Measurements from ENCODE around the gene MGST2. TPM values are rescaled to one million over a fixed set of nuclear protein-coding genes. Genes with fewer than 3 reads are reported as not detected.
"Not testable (repeated sequence)": the region's sequence is repeated elsewhere in the genome, so short reads cannot be mapped to it uniquely, and the experiment has no call there.

MGST2 gene
- total RNA-seq, 1 donor from 2014 or later: 135 TPM

GRCh38 chr4:139669890-139670289, 4.3 kb downstream of the MGST2 start:
- no peak for DNase-seq (ENCODE audit: low spot score)

GRCh38 chr4:139670775-139671174, 5.2 kb downstream of the MGST2 start:
- no peak for DNase-seq (ENCODE audit: low spot score)

DNA sequence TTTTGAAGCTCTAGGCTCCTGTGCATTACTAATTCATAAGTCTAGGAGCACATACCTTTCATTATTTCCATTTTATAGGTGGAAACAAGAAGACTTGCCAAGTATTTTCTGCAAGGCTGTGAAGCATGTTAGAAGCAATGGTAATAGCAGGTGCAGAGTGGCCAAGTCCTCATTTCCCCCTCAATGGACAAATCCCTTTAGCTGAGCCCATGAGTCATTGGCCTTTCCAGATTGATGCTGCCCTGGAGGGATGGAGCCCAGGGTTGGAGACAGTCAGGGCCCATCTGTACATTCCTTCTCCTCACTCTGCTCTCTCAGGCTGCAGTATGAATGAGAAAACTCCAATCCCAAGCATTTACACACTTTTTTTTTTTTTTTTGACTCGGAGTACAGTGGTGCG, 6.6 kb downstream of the MGST2 start:
- DNase-seq (ENCODE audit: low spot score): no peak

DNA sequence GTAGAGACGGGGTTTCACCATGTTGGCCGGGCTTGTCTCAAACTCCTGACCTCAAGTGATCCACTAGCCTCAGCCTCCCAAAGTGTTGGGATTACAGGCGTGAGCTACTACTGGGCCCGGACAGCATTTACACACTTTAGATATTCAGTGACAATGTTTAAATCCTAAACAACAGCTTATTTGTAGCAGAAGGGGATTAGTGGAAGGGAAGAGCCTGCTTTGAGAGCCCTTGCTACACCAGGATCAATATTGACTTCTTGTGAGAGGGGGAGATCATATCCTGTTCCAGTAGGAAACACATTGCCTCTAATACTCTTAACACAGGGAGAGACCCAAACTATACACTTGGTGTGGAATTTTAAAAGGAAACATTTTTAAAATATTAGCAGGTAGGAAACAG, 7.1 kb downstream of the MGST2 start:
- no peak for DNase-seq (ENCODE audit: low spot score)

GRCh38 chr4:139674875-139675550, 9.4 kb downstream of the MGST2 start:
- no peak for DNase-seq (ENCODE audit: low spot score)

DNA sequence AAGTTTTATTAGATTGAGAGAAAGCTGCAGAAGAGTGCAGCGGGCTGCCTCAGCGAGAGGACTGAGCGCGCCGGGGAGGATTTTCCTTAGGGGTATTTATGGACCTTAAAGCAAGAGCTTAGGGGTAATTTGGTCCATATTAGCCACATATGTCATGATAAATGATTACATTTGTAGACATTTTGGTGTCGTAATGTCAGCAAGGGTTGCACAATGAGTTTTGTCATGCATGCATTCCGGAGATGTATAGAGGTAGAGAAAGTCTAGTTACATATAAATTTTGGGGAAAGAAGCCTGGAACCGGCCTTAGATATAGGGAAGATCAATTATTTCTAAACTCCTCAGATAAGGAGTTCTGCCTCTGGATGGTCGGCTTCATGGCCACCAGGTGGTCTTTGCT, 10.0 kb downstream of the MGST2 start:
- DNase-seq (ENCODE audit: low spot score): no peak

- no peak for DNase-seq (ENCODE audit: low spot score)
Measured at GRCh38 chr4:139676365-139676764, 10.7 kb downstream of the MGST2 start.

DNA sequence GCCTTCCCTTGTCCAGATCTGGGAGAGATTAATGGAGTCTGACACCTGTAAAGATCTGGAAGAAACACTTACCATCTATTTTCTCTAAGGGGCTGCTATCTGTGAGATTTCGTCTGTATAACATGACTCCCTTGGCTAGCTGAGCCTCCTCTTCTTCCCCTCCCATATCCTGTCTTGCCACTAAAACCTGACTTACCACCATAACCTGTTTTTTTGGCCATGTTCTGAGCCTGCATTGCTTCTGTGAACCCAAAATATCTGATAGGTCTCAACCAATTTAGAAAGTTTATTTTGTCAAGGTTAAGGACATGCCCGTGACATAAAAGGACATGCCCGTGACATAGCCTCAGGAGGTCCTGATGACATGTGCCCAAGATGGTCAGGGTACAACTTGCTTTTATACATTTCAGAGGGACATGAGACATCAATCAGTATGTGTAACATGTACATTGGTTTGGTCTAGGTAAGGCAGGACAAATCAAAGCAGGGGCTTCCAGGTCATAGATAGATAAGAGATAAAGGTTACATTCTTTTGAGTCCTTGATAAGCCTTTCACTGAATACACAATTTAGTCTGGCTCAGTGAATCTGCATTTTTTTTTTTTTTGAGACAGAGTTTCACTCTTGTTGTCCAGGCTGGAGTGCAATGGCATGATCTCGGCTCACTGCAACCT, 11.4 kb downstream of the MGST2 start:
- no peak for DNase-seq (ENCODE audit: low spot score)

- no peak for DNase-seq (ENCODE audit: low spot score)
Measured at GRCh38 chr4:139682309-139682708, 16.7 kb downstream of the MGST2 start.

DNA sequence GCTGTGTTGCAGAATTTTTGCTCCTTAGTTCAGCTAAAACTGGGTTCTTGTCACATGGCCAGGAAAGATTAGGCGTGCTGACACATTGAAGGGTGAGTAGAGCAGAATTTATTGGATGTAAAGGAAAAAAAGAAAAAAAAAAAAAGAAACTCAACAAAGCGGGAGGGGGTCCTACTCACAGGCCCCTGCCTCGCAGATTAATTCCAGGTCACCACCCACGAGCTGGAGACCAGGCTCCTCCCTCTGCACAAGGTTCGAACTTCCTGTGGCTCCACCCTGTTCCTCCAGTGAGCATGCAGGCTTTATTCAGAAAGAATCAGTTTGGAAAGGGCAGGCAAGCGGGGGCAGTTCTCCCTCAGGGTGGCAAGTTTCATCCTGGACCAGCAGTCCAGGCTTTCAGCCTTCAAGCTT, 17.1 kb downstream of the MGST2 start:
- no peak for DNase-seq (ENCODE audit: low spot score)

DNA sequence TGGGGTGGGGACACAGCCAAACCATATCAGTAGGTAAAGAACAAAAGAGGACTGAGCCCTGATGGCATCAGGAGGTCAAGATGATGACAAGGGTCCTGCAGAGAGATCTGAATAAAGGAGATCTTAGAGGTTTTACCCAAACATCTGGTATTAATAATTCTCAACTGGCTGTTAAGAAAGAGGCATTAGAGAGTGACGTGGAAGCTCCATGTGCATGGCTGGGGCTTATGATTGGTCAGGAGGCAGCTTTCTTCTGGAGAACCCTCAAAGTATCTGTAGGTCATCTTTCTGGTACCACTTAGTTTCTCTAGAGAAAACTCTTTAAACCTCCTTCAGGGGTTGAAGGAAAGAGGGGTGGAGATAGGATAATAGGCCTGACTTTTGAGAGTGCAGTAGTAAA, 18.7 kb downstream of the MGST2 start:
- DNase-seq (ENCODE audit: low spot score): no peak

DNA sequence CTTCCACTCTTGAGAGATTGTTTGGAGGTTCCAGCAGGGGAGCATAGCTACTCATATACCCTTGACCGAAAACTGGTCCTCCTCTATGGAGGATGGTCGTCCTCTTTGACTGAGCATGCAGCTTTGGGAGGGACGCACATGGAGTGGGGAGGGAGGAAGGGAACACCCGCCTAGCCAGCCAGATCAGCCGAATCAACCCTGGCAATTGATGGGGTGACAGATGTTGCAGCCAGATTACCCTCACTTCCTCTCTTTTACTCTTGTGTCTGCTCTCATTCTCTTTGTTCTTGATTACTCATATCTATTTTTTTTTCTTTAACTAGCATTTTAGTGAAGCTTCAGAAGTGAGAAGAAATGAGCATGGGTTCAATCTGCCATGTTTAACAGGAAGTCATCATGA, 19.6 kb downstream of the MGST2 start:
- DNase-seq (ENCODE audit: low spot score): no peak

DNA sequence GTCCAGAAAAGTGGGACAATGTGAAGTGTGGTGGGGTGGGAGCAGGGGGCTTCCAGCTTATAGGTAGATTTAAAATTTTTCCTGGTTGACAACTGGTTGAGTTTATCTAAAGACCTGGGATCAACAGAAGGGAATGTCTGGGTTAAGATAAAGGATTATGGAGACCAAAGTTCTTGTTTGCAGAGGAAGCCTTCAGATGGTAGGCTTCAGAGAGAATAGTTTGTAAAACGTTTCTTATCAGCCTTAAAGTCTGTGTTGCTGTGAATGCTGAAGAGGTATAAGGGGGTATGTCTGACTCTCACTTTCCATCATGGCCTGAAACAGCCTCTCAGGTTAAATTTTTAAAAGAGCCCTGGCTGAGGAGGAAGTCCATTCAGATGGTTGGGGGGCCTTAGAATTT, 20.5 kb downstream of the MGST2 start:
- no peak for DNase-seq (ENCODE audit: low spot score)

GRCh38 chr4:139686988-139687387, 21.4 kb downstream of the MGST2 start:
- no peak for DNase-seq (ENCODE audit: low spot score)

DNA sequence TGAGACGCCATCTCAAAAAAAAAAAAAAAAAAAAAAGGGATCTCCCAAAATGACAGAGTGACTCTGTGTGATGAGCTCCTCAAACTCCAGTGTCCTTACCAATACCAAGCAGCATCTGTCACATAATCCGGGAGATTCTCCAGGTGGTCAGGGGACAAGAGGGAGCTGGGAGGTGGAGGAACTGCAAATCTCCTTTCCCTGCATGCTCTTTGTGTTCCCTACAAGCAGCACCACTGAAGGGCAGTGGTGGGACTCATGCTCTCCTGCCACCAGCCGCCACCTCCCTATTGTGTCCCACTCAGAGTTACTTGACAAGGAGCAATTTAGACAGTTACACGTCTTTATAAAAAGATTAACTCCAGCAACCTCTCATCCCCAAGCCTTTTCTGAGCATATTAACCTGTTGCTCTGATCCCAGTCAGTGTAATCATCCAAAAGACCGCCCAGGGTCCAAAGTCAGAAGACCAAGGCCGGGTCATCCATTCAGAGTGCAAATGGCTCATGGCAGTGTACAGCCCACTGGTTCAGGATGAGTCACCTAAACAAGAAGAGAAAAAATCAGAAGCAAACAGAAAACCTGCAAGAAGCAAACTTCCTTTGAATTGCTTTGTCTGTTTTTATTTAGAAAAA, 23.6 kb downstream of the MGST2 start:
- no peak for DNase-seq (ENCODE audit: low spot score)

DNA sequence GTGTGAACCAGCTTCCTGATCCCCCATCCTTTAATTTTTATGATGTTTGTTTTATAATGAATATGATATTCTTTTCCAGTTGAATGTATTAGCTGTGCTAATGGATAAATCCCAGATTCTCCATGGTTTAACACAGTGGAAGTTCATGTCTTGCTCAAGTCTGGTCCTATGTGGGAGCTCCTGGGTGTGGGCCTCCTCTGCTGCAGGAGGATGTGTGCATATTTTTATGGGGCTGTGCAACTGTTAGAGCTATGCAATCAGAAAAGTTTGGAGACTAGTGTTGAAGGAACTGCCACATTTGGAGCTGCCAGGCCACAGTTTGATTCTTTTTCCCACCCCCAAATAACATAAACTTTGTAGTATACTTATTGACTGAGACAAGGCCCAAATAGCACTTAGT, 24.8 kb downstream of the MGST2 start:
- DNase-seq (ENCODE audit: low spot score): no peak

- no peak for DNase-seq (ENCODE audit: low spot score)
Measured at GRCh38 chr4:139692309-139693012, 26.8 kb downstream of the MGST2 start.

- DNase-seq (ENCODE audit: low spot score): no peak
Measured at GRCh38 chr4:139694522-139695107, 29.0 kb downstream of the MGST2 start.

- DNase-seq (ENCODE audit: low spot score): no peak
Measured at GRCh38 chr4:139696491-139696890, 30.9 kb downstream of the MGST2 start.

DNA sequence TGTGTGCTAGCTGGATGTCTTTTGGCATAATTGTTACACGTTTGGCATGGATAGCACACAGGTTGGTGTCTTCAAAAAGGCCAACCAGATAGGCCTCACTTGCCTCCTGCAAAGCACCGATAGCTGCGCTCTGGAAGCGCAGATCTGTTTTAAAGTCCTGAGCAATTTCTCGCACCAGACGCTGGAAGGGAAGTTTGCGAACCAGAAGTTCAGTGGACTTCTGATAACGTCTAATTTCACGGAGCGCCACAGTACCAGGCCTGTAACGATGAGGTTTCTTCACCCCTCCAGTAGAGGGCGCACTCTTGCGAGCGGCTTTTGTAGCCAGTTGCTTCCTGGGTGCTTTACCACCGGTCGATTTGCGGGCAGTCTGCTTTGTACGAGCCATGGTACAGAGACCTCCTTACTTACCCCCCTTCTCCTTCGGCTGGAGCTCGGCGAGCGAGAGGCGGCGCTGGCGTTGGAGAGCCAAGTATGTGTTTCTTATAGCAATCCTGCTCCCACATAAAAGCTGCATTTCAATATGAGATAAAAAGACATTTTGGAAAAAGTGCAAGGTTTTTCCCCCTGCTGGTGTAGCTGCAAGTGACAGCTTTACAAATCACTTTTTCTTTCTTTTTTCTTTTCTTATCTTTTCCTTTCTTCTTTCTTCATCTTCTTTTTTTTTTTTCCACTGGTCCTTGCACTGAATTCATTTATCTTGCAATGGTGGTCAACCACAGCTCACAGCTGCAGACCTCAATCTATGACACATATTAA, 32.7 kb downstream of the MGST2 start:
- DNase-seq (ENCODE audit: low spot score): not testable (repeated sequence)

GRCh38 chr4:139700568-139700967, 34.9 kb downstream of the MGST2 start:
- no peak for DNase-seq (ENCODE audit: low spot score)
